Fibroblast of the aortic adventitia (primary cell): ENCODE data around the gene MARCHF5. TPM values are rescaled to one million over a fixed set of nuclear protein-coding genes. Genes with fewer than 3 reads are reported as not detected.

ENCODE experiments used
- DNase-seq: peaks from one replicate; pipeline ENCODE4 v3.0.0-alpha.2; 2010; ENCODE audit warnings: low read depth
- H3K4me3 ChIP-seq: 2 replicates; pipeline ENCODE4 v1.5.1; 2011; ENCODE audit warnings: low read depth, mild to moderate bottlenecking, control low read depth, low read length, moderate library complexity
- CTCF ChIP-seq: IDR thresholded peaks from 2 replicates; pipeline ENCODE4 v1.5.1; 2011; ENCODE audit warnings: mild to moderate bottlenecking, low read length, control low read depth, inconsistent platforms; ENCODE audit not compliant: insufficient read depth
- total RNA-seq: library from RNA; depleted of rRNA; stranded (reverse); fragments of >200 nt; gene quantifications from 2 replicates; pipeline ENCODE4 v1.2.3, GENCODE V29; 2012; ENCODE audit warnings: low replicate concordance

MARCHF5 gene
- total RNA-seq, 1 donor, result 14.0 TPM

GRCh38 chr10:92303096-92303495, 12.1 kb downstream of the MARCHF5 start:
- no peak for DNase-seq
- no peak overlapping the region for H3K4me3 ChIP-seq
- no peak for TF ChIP-seq CTCF

GRCh38 chr10:92304061-92304460, 13.1 kb downstream of the MARCHF5 start:
- no peak for TF ChIP-seq CTCF
- H3K4me3 ChIP-seq, result no peak overlapping the region

GRCh38 chr10:92305133-92306072, 14.4 kb downstream of the MARCHF5 start:
- TF ChIP-seq CTCF, result no peak

More at GRCh38 chr10:92304061-92304460, 13.1 kb downstream of the MARCHF5 start:
- DNase-seq, result no peak

GRCh38 chr10:92309272-92309671, 18.3 kb downstream of the MARCHF5 start:
- H3K4me3 ChIP-seq, result no peak overlapping the region
- DNase-seq, result no peak
- TF ChIP-seq CTCF, result no peak

More at GRCh38 chr10:92305133-92306072, 14.4 kb downstream of the MARCHF5 start:
- DNase-seq, result no peak
- H3K4me3 ChIP-seq, result no peak overlapping the region

- no peak for TF ChIP-seq CTCF
Observed at GRCh38 chr10:92313750-92314149, 22.8 kb downstream of the MARCHF5 start.

GRCh38 chr10:92316610-92317009, 25.6 kb downstream of the MARCHF5 start:
- no peak for TF ChIP-seq CTCF
- no peak overlapping the region for H3K4me3 ChIP-seq
- DNase-seq, result no peak

More at GRCh38 chr10:92313750-92314149, 22.8 kb downstream of the MARCHF5 start:
- H3K4me3 ChIP-seq, result no peak overlapping the region
- DNase-seq, result no peak
